Measurements from ENCODE around the gene XPO4.

XPO4 gene

DNA sequence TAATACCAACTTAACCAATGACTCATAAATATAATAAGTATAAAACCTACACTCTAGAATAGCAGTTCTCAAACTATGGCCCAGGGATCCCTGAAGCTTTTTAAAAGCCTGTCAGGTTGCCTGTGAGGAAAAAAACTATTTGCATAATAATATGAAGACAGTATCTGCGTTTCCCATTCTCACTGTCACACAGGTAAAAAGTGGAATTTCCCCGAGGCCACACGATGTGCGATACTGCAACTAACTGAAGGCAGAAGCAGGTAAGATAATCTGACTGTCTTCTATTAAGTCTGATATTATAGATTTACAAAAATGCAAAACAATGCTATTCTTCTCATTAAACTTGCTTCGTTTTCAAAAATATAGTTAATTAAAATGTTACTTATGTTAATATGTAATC, 76.2 kb downstream of the XPO4 start:
- H3K4me1 ChIP-seq (ENCODE audit: control extremely low read depth in 1 of 4, control insufficient read depth in 4 of 4, insufficient read depth in 4 of 4, low read length in 3 of 4): peaks cover 0 to 5% (median 0%) of the 10 kb centered on the region in 4 experiments
- H3K27ac ChIP-seq (ENCODE audit: insufficient read depth in 1 of 2, low read depth in 1 of 2, low read length in 2 of 2, poor library complexity in 1 of 2, severe bottlenecking in 2 of 2): no peak overlapping the region
- ChIA-PET CTCF (interaction anchor here (0.7 to 6.8 kb wide), 7 partner anchors 9 to 334 kb away, joined by 3 to 108 read pairs (median 7); no protein-coding TSS in a partner anchor), POLR2A (no interaction called here)
- no peaks in the 10 kb centered on the region for H3K9me3 ChIP-seq (ENCODE audit: control extremely low read depth in 1 of 5, control insufficient read depth in 4 of 5, insufficient read depth in 2 of 5, low read depth in 1 of 5, low read length in 4 of 5)
- no peak for DNase-seq
- WGBS (ENCODE audit: insufficient coverage): no CpG with 5 or more reads among the region's 5 CpGs
- no peaks in the 10 kb centered on the region for H3K27me3 ChIP-seq (replicated peaks in 2 of 5; ENCODE audit: control insufficient read depth in 4 of 5, insufficient read depth in 5 of 5, low read length in 4 of 5)
- peaks cover 0 to 16% (median 5%) of the 10 kb centered on the region in 4 experiments for H3K36me3 ChIP-seq (ENCODE audit: control insufficient read depth in 4 of 4, insufficient read depth in 4 of 4, low read length in 3 of 4)
- no peak overlapping the region for H3K4me3 ChIP-seq (ENCODE audit: control insufficient read depth in 1 of 7, extremely low read depth in 1 of 7, insufficient read depth in 4 of 7, low read depth in 2 of 7, low read length in 6 of 7)

DNA sequence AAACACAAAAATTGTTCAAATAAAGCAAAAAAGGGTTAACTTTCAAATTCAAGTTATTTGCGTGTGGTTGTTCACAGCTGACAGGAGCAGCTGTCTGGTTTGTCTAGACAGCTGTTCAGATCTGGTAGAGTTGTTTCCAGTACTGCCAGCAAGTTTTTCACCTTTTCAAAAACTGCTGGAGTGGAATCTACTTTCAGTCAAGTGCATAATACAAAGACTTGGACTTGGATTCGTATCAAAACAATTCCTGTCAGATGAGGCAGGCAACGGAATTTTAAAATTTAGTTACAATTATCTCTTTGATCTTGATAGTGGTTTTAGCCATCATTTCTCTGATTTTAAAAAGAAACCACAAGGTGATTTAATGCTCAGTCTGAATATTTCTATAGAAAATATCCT, 77.1 kb downstream of the XPO4 start:
- peak in 2 of 3 donors; percentile 16 to 58 for DNase-seq
- Histone ChIP-seq H3K36me3 (ENCODE audit: control insufficient read depth in 4 of 4, insufficient read depth in 4 of 4, low read length in 3 of 4) (peaks cover 0 to 16% (median 5%) of the 10 kb centered on the region in 4 experiments), H3K4me1 (ENCODE audit: control extremely low read depth in 1 of 4, control insufficient read depth in 4 of 4, insufficient read depth in 4 of 4, low read length in 3 of 4) (peaks cover 0 to 5% (median 0%) of the 10 kb centered on the region in 4 experiments), H3K27ac (ENCODE audit: insufficient read depth in 1 of 2, low read depth in 1 of 2, low read length in 2 of 2, poor library complexity in 1 of 2, severe bottlenecking in 2 of 2) (no peak overlapping the region), H3K27me3 (replicated peaks in 2 of 5; ENCODE audit: control insufficient read depth in 4 of 5, insufficient read depth in 5 of 5, low read length in 4 of 5) (no peaks in the 10 kb centered on the region), H3K9me3 (ENCODE audit: control extremely low read depth in 1 of 5, control insufficient read depth in 4 of 5, insufficient read depth in 2 of 5, low read depth in 1 of 5, low read length in 4 of 5) (no peaks in the 10 kb centered on the region), H3K4me3 (ENCODE audit: control insufficient read depth in 1 of 7, extremely low read depth in 1 of 7, insufficient read depth in 4 of 7, low read depth in 2 of 7, low read length in 6 of 7) (no peak overlapping the region)
- ChIA-PET POLR2A (no interaction called here), CTCF (interaction anchor here (1.4 to 6.8 kb wide), 3 partner anchors 8 to 333 kb away, joined by 3 to 108 read pairs (median 52); no protein-coding TSS in a partner anchor)
- 25% methylated on average over 1 of the region's 3 CpGs for WGBS (ENCODE audit: insufficient coverage)

DNA sequence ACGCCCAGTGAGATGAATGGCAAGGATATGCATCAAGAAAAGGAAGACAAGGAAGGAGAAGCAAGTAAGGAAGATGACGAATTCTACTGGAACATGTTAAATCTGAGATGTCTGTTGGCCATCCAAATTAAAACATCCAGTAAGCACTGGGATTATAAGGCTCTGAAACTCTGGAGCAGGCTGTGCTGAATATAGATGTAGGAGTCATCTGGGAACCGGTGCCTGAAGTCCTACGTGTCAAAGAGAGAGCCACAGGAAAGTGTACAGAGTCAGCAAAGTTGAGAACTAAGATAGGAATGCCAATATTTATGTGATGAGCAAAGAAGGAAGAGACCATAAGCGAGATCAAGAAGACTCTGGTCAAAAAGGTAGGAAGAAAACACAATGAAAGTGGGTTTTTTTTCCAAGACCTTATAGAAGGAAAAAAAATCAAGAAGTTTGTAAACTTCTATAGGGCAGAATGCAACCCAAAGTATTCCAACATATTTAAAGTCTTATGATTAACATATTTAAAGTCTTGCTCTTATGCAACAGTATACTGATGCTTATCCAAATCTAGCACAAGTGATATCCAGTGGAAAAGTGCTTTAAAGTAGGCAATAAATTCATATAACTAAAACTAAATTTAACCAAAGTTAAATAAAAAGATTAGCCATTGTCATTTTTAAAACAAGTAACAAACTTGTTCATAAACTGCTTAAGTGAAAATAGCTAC, 77.6 kb downstream of the XPO4 start:
- POLR2A ChIA-PET: no interaction called here
- no peak for DNase-seq

DNA sequence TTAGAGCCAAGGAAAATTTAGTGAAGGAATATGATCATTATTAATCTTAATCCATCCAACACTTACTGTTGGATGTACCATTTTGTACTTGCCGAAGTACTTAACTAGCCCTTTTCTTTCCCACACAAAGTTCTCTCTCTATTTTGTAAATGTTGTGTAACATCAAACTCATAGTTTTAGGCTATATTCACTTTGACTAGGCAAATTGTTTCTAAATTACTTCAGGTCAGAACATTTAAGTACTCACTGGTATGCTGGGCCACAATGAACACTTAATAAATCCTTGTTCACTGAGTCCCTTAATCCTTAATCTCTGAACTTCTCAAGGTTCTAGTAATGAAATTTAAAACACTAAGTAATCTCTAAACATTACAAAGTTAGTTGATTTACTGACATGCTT, 79.5 kb downstream of the XPO4 start:
- no peak for DNase-seq
- ChIA-PET POLR2A (no interaction called here), CTCF (interaction anchor here (1.2 to 1.5 kb wide), 2 partner anchors 8 to 331 kb away, joined by 4 to 7 read pairs; no protein-coding TSS in a partner anchor)
- Histone ChIP-seq H3K36me3 (ENCODE audit: control insufficient read depth in 4 of 4, insufficient read depth in 4 of 4, low read length in 3 of 4) (peaks cover 5 to 22% (median 6%) of the 10 kb centered on the region in 4 experiments), H3K27ac (ENCODE audit: insufficient read depth in 1 of 2, low read depth in 1 of 2, low read length in 2 of 2, poor library complexity in 1 of 2, severe bottlenecking in 2 of 2) (no peak overlapping the region), H3K4me3 (ENCODE audit: control insufficient read depth in 1 of 7, extremely low read depth in 1 of 7, insufficient read depth in 4 of 7, low read depth in 2 of 7, low read length in 6 of 7) (no peak overlapping the region), H3K4me1 (ENCODE audit: control extremely low read depth in 1 of 4, control insufficient read depth in 4 of 4, insufficient read depth in 4 of 4, low read length in 3 of 4) (peaks cover 0 to 3% (median 0%) of the 10 kb centered on the region in 4 experiments), H3K9me3 (ENCODE audit: control extremely low read depth in 1 of 5, control insufficient read depth in 4 of 5, insufficient read depth in 2 of 5, low read depth in 1 of 5, low read length in 4 of 5) (no peaks in the 10 kb centered on the region), H3K27me3 (replicated peaks in 2 of 5; ENCODE audit: control insufficient read depth in 4 of 5, insufficient read depth in 5 of 5, low read length in 4 of 5) (no peaks in the 10 kb centered on the region)
- no CpG with 5 or more reads among the region's 1 CpG for WGBS (ENCODE audit: insufficient coverage)

More for the DNA sequence above, 77.6 kb downstream of the XPO4 start:
- Histone ChIP-seq H3K27ac (ENCODE audit: insufficient read depth in 1 of 2, low read depth in 1 of 2, low read length in 2 of 2, poor library complexity in 1 of 2, severe bottlenecking in 2 of 2) (no peak overlapping the region), H3K4me1 (ENCODE audit: control extremely low read depth in 1 of 4, control insufficient read depth in 4 of 4, insufficient read depth in 4 of 4, low read length in 3 of 4) (peaks cover 0 to 5% (median 0%) of the 10 kb centered on the region in 4 experiments), H3K9me3 (ENCODE audit: control extremely low read depth in 1 of 5, control insufficient read depth in 4 of 5, insufficient read depth in 2 of 5, low read depth in 1 of 5, low read length in 4 of 5) (no peaks in the 10 kb centered on the region), H3K4me3 (ENCODE audit: control insufficient read depth in 1 of 7, extremely low read depth in 1 of 7, insufficient read depth in 4 of 7, low read depth in 2 of 7, low read length in 6 of 7) (no peak overlapping the region), H3K36me3 (ENCODE audit: control insufficient read depth in 4 of 4, insufficient read depth in 4 of 4, low read length in 3 of 4) (peaks cover 0 to 16% (median 5%) of the 10 kb centered on the region in 4 experiments), H3K27me3 (replicated peaks in 2 of 5; ENCODE audit: control insufficient read depth in 4 of 5, insufficient read depth in 5 of 5, low read length in 4 of 5) (no peaks in the 10 kb centered on the region)
- WGBS (ENCODE audit: insufficient coverage): 96% methylated on average over 5 of the region's 5 CpGs
- CTCF ChIA-PET: interaction anchor here (1.1 to 6.8 kb wide), 4 partner anchors 8 to 332 kb away, joined by 3 to 108 read pairs (median 30); no protein-coding TSS in a partner anchor

DNA sequence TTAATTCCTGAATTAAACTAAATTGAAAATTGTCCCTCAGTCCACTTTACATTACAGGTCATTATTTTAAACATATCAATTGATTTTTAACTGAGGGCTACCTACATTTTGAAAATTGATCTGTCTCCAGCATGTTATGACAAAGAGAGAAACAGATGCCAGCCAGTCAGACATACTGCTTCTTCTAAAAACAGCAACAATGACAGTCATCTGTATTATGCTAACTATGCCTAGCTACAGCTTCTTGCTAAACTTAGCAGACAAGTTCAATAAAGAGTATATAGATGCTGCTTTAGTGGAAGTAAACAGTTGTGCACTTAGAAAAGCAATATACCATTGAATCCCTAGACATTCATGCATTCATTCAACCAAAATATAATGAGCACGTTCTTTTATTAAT, 80.1 kb downstream of the XPO4 start:
- WGBS (ENCODE audit: insufficient coverage): no CpG with 5 or more reads among the region's 1 CpG
- Histone ChIP-seq H3K36me3 (ENCODE audit: control insufficient read depth in 4 of 4, insufficient read depth in 4 of 4, low read length in 3 of 4) (peaks cover 5 to 28% (median 6%) of the 10 kb centered on the region in 4 experiments), H3K27ac (ENCODE audit: insufficient read depth in 1 of 2, low read depth in 1 of 2, low read length in 2 of 2, poor library complexity in 1 of 2, severe bottlenecking in 2 of 2) (no peak overlapping the region), H3K4me3 (ENCODE audit: control insufficient read depth in 1 of 7, extremely low read depth in 1 of 7, insufficient read depth in 4 of 7, low read depth in 2 of 7, low read length in 6 of 7) (no peak overlapping the region), H3K27me3 (replicated peaks in 2 of 5; ENCODE audit: control insufficient read depth in 4 of 5, insufficient read depth in 5 of 5, low read length in 4 of 5) (no peaks in the 10 kb centered on the region), H3K4me1 (ENCODE audit: control extremely low read depth in 1 of 4, control insufficient read depth in 4 of 4, insufficient read depth in 4 of 4, low read length in 3 of 4) (peaks cover 0 to 3% (median 0%) of the 10 kb centered on the region in 4 experiments), H3K9me3 (ENCODE audit: control extremely low read depth in 1 of 5, control insufficient read depth in 4 of 5, insufficient read depth in 2 of 5, low read depth in 1 of 5, low read length in 4 of 5) (no peaks in the 10 kb centered on the region)
- DNase-seq: no peak
- POLR2A ChIA-PET: no interaction called here
- CTCF ChIA-PET: interaction anchor here (1.2 kb wide), 1 partner anchor 330 kb away, joined by 4 read pairs; no protein-coding TSS in a partner anchor

DNA sequence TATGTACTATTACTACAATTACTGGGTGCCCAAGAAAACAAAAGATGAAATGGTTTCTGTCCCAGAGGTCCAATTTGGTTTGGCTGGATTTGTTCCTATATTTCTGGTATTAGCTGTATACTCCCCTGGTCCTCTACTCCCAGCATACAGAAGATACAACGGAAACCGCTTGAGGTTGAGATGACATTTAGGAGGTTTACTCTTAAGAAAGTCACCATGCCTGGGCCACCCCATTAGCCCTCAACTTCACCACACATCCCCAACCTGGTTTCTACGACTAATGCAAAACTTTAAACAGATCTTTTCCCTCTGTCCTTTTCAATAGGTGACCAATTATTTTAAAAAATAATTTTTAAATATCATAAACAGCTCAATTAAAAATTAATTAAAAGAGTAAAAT, 82.8 kb downstream of the XPO4 start:
- Histone ChIP-seq H3K27me3 (replicated peaks in 2 of 5; ENCODE audit: control insufficient read depth in 4 of 5, insufficient read depth in 5 of 5, low read length in 4 of 5) (no peaks in the 10 kb centered on the region), H3K4me3 (ENCODE audit: control insufficient read depth in 1 of 7, extremely low read depth in 1 of 7, insufficient read depth in 4 of 7, low read depth in 2 of 7, low read length in 6 of 7) (no peak overlapping the region), H3K36me3 (ENCODE audit: control insufficient read depth in 4 of 4, insufficient read depth in 4 of 4, low read length in 3 of 4) (peaks cover 8 to 29% (median 11%) of the 10 kb centered on the region in 4 experiments), H3K4me1 (ENCODE audit: control extremely low read depth in 1 of 4, control insufficient read depth in 4 of 4, insufficient read depth in 4 of 4, low read length in 3 of 4) (no peaks in the 10 kb centered on the region), H3K9me3 (ENCODE audit: control extremely low read depth in 1 of 5, control insufficient read depth in 4 of 5, insufficient read depth in 2 of 5, low read depth in 1 of 5, low read length in 4 of 5) (no peaks in the 10 kb centered on the region), H3K27ac (ENCODE audit: insufficient read depth in 1 of 2, low read depth in 1 of 2, low read length in 2 of 2, poor library complexity in 1 of 2, severe bottlenecking in 2 of 2) (no peak overlapping the region)
- ChIA-PET CTCF (interaction anchor here (0.7 to 6.3 kb wide), 2 partner anchors 8 to 670 kb away, joined by 3 to 52 read pairs; no protein-coding TSS in a partner anchor), POLR2A (no interaction called here)
- 100% methylated on average over 2 of the region's 3 CpGs for WGBS (ENCODE audit: insufficient coverage)
- DNase-seq: no peak

DNA sequence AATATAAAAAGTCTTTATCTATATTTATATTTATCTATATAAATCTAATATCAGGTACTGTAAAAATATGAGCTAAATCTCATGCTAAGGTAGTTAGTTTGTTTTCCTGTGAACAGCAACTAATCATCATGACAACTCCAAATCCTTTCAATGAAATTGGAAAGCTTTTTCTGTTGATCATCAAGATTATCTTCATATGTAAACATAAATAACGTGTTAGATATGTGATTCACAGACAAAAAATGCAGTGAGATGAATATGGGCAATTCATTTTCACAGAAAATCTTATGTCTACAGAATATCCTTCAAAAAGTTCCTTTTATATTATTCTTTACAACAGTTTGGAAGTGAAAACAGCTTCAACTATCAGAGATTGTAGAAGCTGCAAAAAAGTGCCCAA, 87.1 kb downstream of the XPO4 start:
- POLR2A ChIA-PET: no interaction called here

More for the DNA sequence above, 87.1 kb downstream of the XPO4 start:
- Histone ChIP-seq H3K27me3 (replicated peaks in 2 of 5; ENCODE audit: control insufficient read depth in 4 of 5, insufficient read depth in 5 of 5, low read length in 4 of 5) (no peaks in the 10 kb centered on the region), H3K27ac (ENCODE audit: insufficient read depth in 1 of 2, low read depth in 1 of 2, low read length in 2 of 2, poor library complexity in 1 of 2, severe bottlenecking in 2 of 2) (no peak overlapping the region), H3K4me1 (ENCODE audit: control extremely low read depth in 1 of 4, control insufficient read depth in 4 of 4, insufficient read depth in 4 of 4, low read length in 3 of 4) (no peaks in the 10 kb centered on the region), H3K4me3 (ENCODE audit: control insufficient read depth in 1 of 7, extremely low read depth in 1 of 7, insufficient read depth in 4 of 7, low read depth in 2 of 7, low read length in 6 of 7) (no peak overlapping the region), H3K9me3 (ENCODE audit: control extremely low read depth in 1 of 5, control insufficient read depth in 4 of 5, insufficient read depth in 2 of 5, low read depth in 1 of 5, low read length in 4 of 5) (no peaks in the 10 kb centered on the region), H3K36me3 (ENCODE audit: control insufficient read depth in 4 of 4, insufficient read depth in 4 of 4, low read length in 3 of 4) (peaks cover 7 to 41% (median 16%) of the 10 kb centered on the region in 4 experiments)
- DNase-seq: no peak
- CTCF ChIA-PET: interaction anchor here (1.2 to 6.3 kb wide), 5 partner anchors 8 to 323 kb away, joined by 4 to 52 read pairs (median 7); no protein-coding TSS in a partner anchor
- WGBS (ENCODE audit: insufficient coverage): no CpG with 5 or more reads among the region's 1 CpG
